ENCODE data around the gene MAST2. TPM values are rescaled to one million over a fixed set of nuclear protein-coding genes. Genes with fewer than 3 reads are reported as not detected.

MAST2 gene
- total RNA-seq, 1 donor from 2014 or later = 33.4 TPM

- Mint-ChIP-seq H3K27me3 (ENCODE audit: low read depth) (no peaks in the 10 kb centered on the region), H3K27ac (no peak overlapping the region), H3K4me3 (ENCODE audit: low read depth) (no peak overlapping the region), H3K4me1 (ENCODE audit: low read depth) (peaks cover 7% of the 10 kb centered on the region), H3K9me3 (no peaks in the 10 kb centered on the region), H3K36me3 (ENCODE audit: low read depth) (no peaks in the 10 kb centered on the region)
- intact Hi-C loops (cut with micrococcal nuclease) = no loop called here
- DNase-seq (ENCODE audit: low spot score) = no peak
Observed at GRCh38 chr1:46068525-46068924, 265.1 kb downstream of the MAST2 start.

- H3K36me3 Mint-ChIP-seq (ENCODE audit: low read depth) = no peaks in the 10 kb centered on the region
- DNase-seq (ENCODE audit: low spot score) = no peak
- H3K4me3 Mint-ChIP-seq (ENCODE audit: low read depth) = no peak overlapping the region
- H3K9me3 Mint-ChIP-seq = no peaks in the 10 kb centered on the region
- no peak overlapping the region for H3K27ac Mint-ChIP-seq
- intact Hi-C loops (cut with micrococcal nuclease) = no loop called here
- H3K27me3 Mint-ChIP-seq (ENCODE audit: low read depth) = no peaks in the 10 kb centered on the region
- peaks cover 4% of the 10 kb centered on the region for H3K4me1 Mint-ChIP-seq (ENCODE audit: low read depth)
Observed at GRCh38 chr1:46070164-46070814, 266.9 kb downstream of the MAST2 start.

GRCh38 chr1:46072975-46073374 lies 269.6 kb downstream of the MAST2 start:
- DNase-seq (ENCODE audit: low spot score) = no peak
- H3K27me3 Mint-ChIP-seq (ENCODE audit: low read depth) = no peaks in the 10 kb centered on the region
- H3K36me3 Mint-ChIP-seq (ENCODE audit: low read depth) = no peaks in the 10 kb centered on the region
- no peak overlapping the region for H3K27ac Mint-ChIP-seq
- H3K9me3 Mint-ChIP-seq = no peaks in the 10 kb centered on the region
- intact Hi-C loops (cut with micrococcal nuclease) = no loop called here
- no peaks in the 10 kb centered on the region for H3K4me1 Mint-ChIP-seq (ENCODE audit: low read depth)
- no peak overlapping the region for H3K4me3 Mint-ChIP-seq (ENCODE audit: low read depth)

GRCh38 chr1:46076343-46076742 lies 272.9 kb downstream of the MAST2 start:
- Mint-ChIP-seq H3K4me1 (ENCODE audit: low read depth) (no peaks in the 10 kb centered on the region), H3K36me3 (ENCODE audit: low read depth) (no peaks in the 10 kb centered on the region), H3K27ac (no peak overlapping the region), H3K9me3 (no peaks in the 10 kb centered on the region), H3K4me3 (ENCODE audit: low read depth) (no peak overlapping the region), H3K27me3 (ENCODE audit: low read depth) (peaks cover 6% of the 10 kb centered on the region)
- intact Hi-C loops (cut with micrococcal nuclease) = no loop called here
- DNase-seq (ENCODE audit: low spot score) = no peak

GRCh38 chr1:46077644-46078043 lies 274.2 kb downstream of the MAST2 start:
- DNase-seq (ENCODE audit: low spot score) = no peak
- no peaks in the 10 kb centered on the region for H3K36me3 Mint-ChIP-seq (ENCODE audit: low read depth)
- H3K4me3 Mint-ChIP-seq (ENCODE audit: low read depth) = no peak overlapping the region
- no peak overlapping the region for H3K27ac Mint-ChIP-seq
- H3K4me1 Mint-ChIP-seq (ENCODE audit: low read depth) = no peaks in the 10 kb centered on the region
- intact Hi-C loops (cut with micrococcal nuclease) = no loop called here
- no peaks in the 10 kb centered on the region for H3K9me3 Mint-ChIP-seq
- peaks cover 6% of the 10 kb centered on the region for H3K27me3 Mint-ChIP-seq (ENCODE audit: low read depth)

- H3K27me3 Mint-ChIP-seq (ENCODE audit: low read depth) = peaks cover 13% of the 10 kb centered on the region
- intact Hi-C loops (cut with micrococcal nuclease) = no loop called here
- H3K9me3 Mint-ChIP-seq = no peaks in the 10 kb centered on the region
- no peak for DNase-seq (ENCODE audit: low spot score)
- H3K36me3 Mint-ChIP-seq (ENCODE audit: low read depth) = no peaks in the 10 kb centered on the region
- no peak overlapping the region for H3K4me3 Mint-ChIP-seq (ENCODE audit: low read depth)
- no peaks in the 10 kb centered on the region for H3K4me1 Mint-ChIP-seq (ENCODE audit: low read depth)
- no peak overlapping the region for H3K27ac Mint-ChIP-seq
Observed at GRCh38 chr1:46080257-46080656, 276.8 kb downstream of the MAST2 start.

- peaks cover 13% of the 10 kb centered on the region for H3K27me3 Mint-ChIP-seq (ENCODE audit: low read depth)
- no peak for DNase-seq (ENCODE audit: low spot score)
- no peaks in the 10 kb centered on the region for H3K9me3 Mint-ChIP-seq
- H3K27ac Mint-ChIP-seq = no peak overlapping the region
- H3K36me3 Mint-ChIP-seq (ENCODE audit: low read depth) = no peaks in the 10 kb centered on the region
- no peak overlapping the region for H3K4me3 Mint-ChIP-seq (ENCODE audit: low read depth)
- intact Hi-C loops (cut with micrococcal nuclease) = no loop called here
- H3K4me1 Mint-ChIP-seq (ENCODE audit: low read depth) = no peaks in the 10 kb centered on the region
Observed at GRCh38 chr1:46081206-46081605, 277.8 kb downstream of the MAST2 start.

GRCh38 chr1:46081619-46082018 lies 278.2 kb downstream of the MAST2 start:
- H3K27me3 Mint-ChIP-seq (ENCODE audit: low read depth) = peaks cover 13% of the 10 kb centered on the region
- no peaks in the 10 kb centered on the region for H3K36me3 Mint-ChIP-seq (ENCODE audit: low read depth)
- H3K9me3 Mint-ChIP-seq = no peaks in the 10 kb centered on the region
- H3K4me1 Mint-ChIP-seq (ENCODE audit: low read depth) = no peaks in the 10 kb centered on the region
- H3K4me3 Mint-ChIP-seq (ENCODE audit: low read depth) = no peak overlapping the region
- intact Hi-C loops (cut with micrococcal nuclease) = no loop called here
- H3K27ac Mint-ChIP-seq = no peak overlapping the region
- DNase-seq (ENCODE audit: low spot score) = no peak

GRCh38 chr1:46083579-46083978 lies 280.2 kb downstream of the MAST2 start:
- Mint-ChIP-seq H3K9me3 (no peaks in the 10 kb centered on the region), H3K36me3 (ENCODE audit: low read depth) (no peaks in the 10 kb centered on the region), H3K27me3 (ENCODE audit: low read depth) (peaks cover 13% of the 10 kb centered on the region), H3K27ac (no peak overlapping the region), H3K4me1 (ENCODE audit: low read depth) (no peaks in the 10 kb centered on the region), H3K4me3 (ENCODE audit: low read depth) (no peak overlapping the region)
- no peak for DNase-seq (ENCODE audit: low spot score)
- intact Hi-C loops (cut with micrococcal nuclease) = no loop called here

GRCh38 chr1:46084553-46085451 lies 281.4 kb downstream of the MAST2 start:
- H3K27ac Mint-ChIP-seq = no peak overlapping the region
- peaks cover 14% of the 10 kb centered on the region for H3K27me3 Mint-ChIP-seq (ENCODE audit: low read depth)
- no peaks in the 10 kb centered on the region for H3K4me1 Mint-ChIP-seq (ENCODE audit: low read depth)
- no peak overlapping the region for H3K4me3 Mint-ChIP-seq (ENCODE audit: low read depth)
- H3K9me3 Mint-ChIP-seq = no peaks in the 10 kb centered on the region
- intact Hi-C loops (cut with micrococcal nuclease) = no loop called here
- no peaks in the 10 kb centered on the region for H3K36me3 Mint-ChIP-seq (ENCODE audit: low read depth)
- DNase-seq (ENCODE audit: low spot score) = no peak

Other genes with a start within 250 kb of the MAST2 start
- 253 and 265 TPM in 2 replicates for gene NASP, start 219.6 kb upstream of the MAST2 start, total RNA-seq
- gene CCDC17, start 179.6 kb upstream of the MAST2 start, total RNA-seq = 2.5 and 2.8 TPM in 2 replicates
- gene GPBP1L1, start 117.1 kb upstream of the MAST2 start, total RNA-seq = 100 and 103 TPM in 2 replicates
- 26.8 and 28.9 TPM in 2 replicates for gene TMEM69, start 115.4 kb upstream of the MAST2 start, total RNA-seq
- 14.7 and 15.6 TPM in 2 replicates for gene IPP, start 53.0 kb upstream of the MAST2 start, total RNA-seq

All from activated T-helper 2 cell treated with anti-CD3 and anti-CD28 coated beads, Interferon-gamma antibody, Interleukin-2, Interleukin-4, amounts not matched to agents 10 μg/mL and 5 μg/mL and 100 μg/mL, durations not matched to agents 14 hours and 24 hours and 36 hours (primary cell).